Measurements from ENCODE around the gene PRXL2B. TPM values are rescaled to one million over a fixed set of nuclear protein-coding genes. Genes with fewer than 3 reads are reported as not detected.

PRXL2B gene
- total RNA-seq, 6 experiments from 2014 or later = 5.1 to 18.6 (median 11.1) TPM

GRCh38 chr1:2557482-2558400 lies 28.8 kb upstream of the PRXL2B start:
- peak in 2 of 3 donors; percentile 63 to 72 for DNase-seq
- intact Hi-C loops (cut with DNase I) = loop anchor here in 1 of 2 donors (10.0 kb wide), 1 partner anchor 87 kb away; no protein-coding TSS in a partner anchor
- Histone ChIP-seq H3K9me3 (no peaks in the 10 kb centered on the region), H3K4me3 (peak overlapping the region; percentile 62 to 70 (median 63)), H3K27ac (peak overlapping the region in 2 of 3 donors; percentile 93 to 96), H3K27me3 (no peaks in the 10 kb centered on the region), H3K4me1 (peaks cover 0 to 12% (median 0%) of the 10 kb centered on the region in 4 donors), H3K36me3 (peaks cover 0 to 9% (median under 1%) of the 10 kb centered on the region in 4 donors)
- WGBS (ENCODE audit: insufficient coverage, low coverage, low lambda C conversion rate, missing lambda C conversion rate) = no CpG with 5 or more reads among the region's 30 CpGs
- TF ChIP-seq POLR2A (IDR thresholded peaks at IDR 0.05) (no peak), CTCF (IDR thresholded peaks at IDR 0.05) (no peak)
- ATAC-seq = peak in 3 of 4 donors; percentile 3 to 11 (median 8)

- Histone ChIP-seq H3K27me3 (no peaks in the 10 kb centered on the region), H3K4me3 (no peak overlapping the region), H3K27ac (no peak overlapping the region), H3K4me1 (peaks cover 0 to 12% (median 0%) of the 10 kb centered on the region in 4 donors), H3K36me3 (peaks cover 0 to 9% (median under 1%) of the 10 kb centered on the region in 4 donors), H3K9me3 (no peaks in the 10 kb centered on the region)
- no peak for TF ChIP-seq CTCF (IDR thresholded peaks at IDR 0.05)
- no peak for TF ChIP-seq POLR2A (IDR thresholded peaks at IDR 0.05)
- intact Hi-C loops (cut with DNase I) = loop anchor here in 1 of 2 donors (10.0 kb wide), 1 partner anchor 86 kb away; no protein-coding TSS in a partner anchor
- no CpG with 5 or more reads among the region's 12 CpGs for WGBS (ENCODE audit: insufficient coverage, low coverage, low lambda C conversion rate, missing lambda C conversion rate)
- ATAC-seq = no peak
- peak in 1 of 3 donors; percentile 46 for DNase-seq
Measured at GRCh38 chr1:2558420-2558819, 28.2 kb upstream of the PRXL2B start.

GRCh38 chr1:2558861-2559260 lies 27.7 kb upstream of the PRXL2B start:
- H3K27ac ChIP-seq = no peak overlapping the region
- H3K9me3 ChIP-seq = no peaks in the 10 kb centered on the region
- no peak overlapping the region for H3K4me3 ChIP-seq
- intact Hi-C loops (cut with DNase I) = loop anchor here in 1 of 2 donors (10.0 kb wide), 1 partner anchor 86 kb away; no protein-coding TSS in a partner anchor
- DNase-seq (peak in 2 of 3 donors; percentile 19 to 42), ATAC-seq (no peak)
- no peaks in the 10 kb centered on the region for H3K27me3 ChIP-seq
- peaks cover 0 to 9% (median under 1%) of the 10 kb centered on the region in 4 donors for H3K36me3 ChIP-seq
- WGBS (ENCODE audit: insufficient coverage, low coverage, low lambda C conversion rate, missing lambda C conversion rate) = no CpG with 5 or more reads among the region's 6 CpGs
- no peak for TF ChIP-seq CTCF (IDR thresholded peaks at IDR 0.05)
- no peak for TF ChIP-seq POLR2A (IDR thresholded peaks at IDR 0.05)
- peaks cover 0 to 12% (median 0%) of the 10 kb centered on the region in 4 donors for H3K4me1 ChIP-seq

- Histone ChIP-seq H3K27ac (no peak overlapping the region), H3K27me3 (no peaks in the 10 kb centered on the region), H3K9me3 (no peaks in the 10 kb centered on the region), H3K4me1 (peaks cover 0 to 12% (median 0%) of the 10 kb centered on the region in 4 donors), H3K36me3 (peaks cover 0 to 9% (median under 1%) of the 10 kb centered on the region in 4 donors), H3K4me3 (no peak overlapping the region)
- WGBS (ENCODE audit: insufficient coverage, low coverage, low lambda C conversion rate, missing lambda C conversion rate) = 93% methylated on average over 3 of the region's 35 CpGs
- no peak for ATAC-seq
- TF ChIP-seq POLR2A (IDR thresholded peaks at IDR 0.05) (no peak), CTCF (IDR thresholded peaks at IDR 0.05) (no peak)
- intact Hi-C loops (cut with DNase I) = loop anchor here (10.0 kb wide), 1 partner anchor 85 kb away; no protein-coding TSS in a partner anchor
- DNase-seq = peak in 2 of 3 donors; percentile 27 to 46
Measured at GRCh38 chr1:2559509-2560298, 26.9 kb upstream of the PRXL2B start.

All from right lobe of liver (tissue), 6 donors.